Panc1 (cell line): Measurements from ENCODE around the gene FKRP.

ENCODE experiments used
- POLR2AphosphoS5 ChIP-seq: IDR thresholded peaks from 2 replicates; pipeline ENCODE4 v1.6.1; 2012; ENCODE audit warnings: mild to moderate bottlenecking, low read depth, low read length, moderate library complexity
- SIN3A ChIP-seq: IDR thresholded peaks from 2 replicates; pipeline ENCODE4 v1.6.1; 2012; ENCODE audit warnings: low read depth, mild to moderate bottlenecking, low read length, moderate library complexity, borderline replicate concordance; ENCODE audit not compliant: insufficient read depth
- TF ChIP-seq, protein P1 (sequence below): fragments of 450-650 bp; IDR thresholded peaks from 2 replicates; pipeline ENCODE4 v1.5.1; 2017; ENCODE audit warnings: mild to moderate bottlenecking

DNA sequence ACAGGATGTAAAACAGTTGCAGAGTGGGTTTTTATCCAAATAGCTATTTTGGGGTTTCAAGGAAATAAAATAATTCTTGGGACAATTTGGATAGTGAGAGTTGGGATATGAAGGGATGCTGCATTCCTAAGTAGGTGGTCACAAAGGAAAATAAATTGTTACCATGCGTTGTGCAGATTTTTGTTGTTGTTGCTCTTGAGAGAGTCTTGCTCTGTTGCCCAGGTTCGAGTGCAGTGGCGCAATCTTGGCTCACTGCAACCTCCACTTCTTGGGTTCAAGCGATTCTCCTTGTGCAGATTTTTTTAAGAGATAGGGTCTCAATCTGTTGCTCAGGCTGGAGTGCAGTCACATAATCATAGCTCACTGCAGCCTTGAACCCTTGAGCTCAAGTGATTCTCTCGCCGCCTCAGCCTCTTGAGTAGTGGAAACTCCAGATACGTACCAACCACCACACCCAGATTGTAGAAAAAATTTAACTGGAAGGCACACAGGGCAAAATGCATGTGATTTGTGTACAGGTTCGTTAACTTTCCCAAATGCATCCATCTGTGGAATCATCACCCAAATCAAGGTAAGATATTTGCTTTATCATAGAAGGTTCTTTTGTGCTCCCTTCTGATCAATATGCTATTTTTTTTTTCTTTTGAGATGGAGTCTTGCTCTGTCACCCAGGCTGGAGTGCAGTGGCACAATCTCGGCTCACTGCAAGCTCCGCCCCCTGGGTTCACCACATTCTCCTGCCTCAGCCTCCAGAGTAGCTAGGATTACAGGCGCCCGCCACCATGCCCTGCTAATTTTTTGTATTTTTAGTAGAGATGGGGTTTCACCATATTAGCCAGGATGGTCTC is 26.5 kb downstream of the FKRP start:
- TF ChIP-seq, protein P1, sequence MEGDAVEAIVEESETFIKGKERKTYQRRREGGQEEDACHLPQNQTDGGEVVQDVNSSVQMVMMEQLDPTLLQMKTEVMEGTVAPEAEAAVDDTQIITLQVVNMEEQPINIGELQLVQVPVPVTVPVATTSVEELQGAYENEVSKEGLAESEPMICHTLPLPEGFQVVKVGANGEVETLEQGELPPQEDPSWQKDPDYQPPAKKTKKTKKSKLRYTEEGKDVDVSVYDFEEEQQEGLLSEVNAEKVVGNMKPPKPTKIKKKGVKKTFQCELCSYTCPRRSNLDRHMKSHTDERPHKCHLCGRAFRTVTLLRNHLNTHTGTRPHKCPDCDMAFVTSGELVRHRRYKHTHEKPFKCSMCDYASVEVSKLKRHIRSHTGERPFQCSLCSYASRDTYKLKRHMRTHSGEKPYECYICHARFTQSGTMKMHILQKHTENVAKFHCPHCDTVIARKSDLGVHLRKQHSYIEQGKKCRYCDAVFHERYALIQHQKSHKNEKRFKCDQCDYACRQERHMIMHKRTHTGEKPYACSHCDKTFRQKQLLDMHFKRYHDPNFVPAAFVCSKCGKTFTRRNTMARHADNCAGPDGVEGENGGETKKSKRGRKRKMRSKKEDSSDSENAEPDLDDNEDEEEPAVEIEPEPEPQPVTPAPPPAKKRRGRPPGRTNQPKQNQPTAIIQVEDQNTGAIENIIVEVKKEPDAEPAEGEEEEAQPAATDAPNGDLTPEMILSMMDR = no peak
- TF ChIP-seq POLR2AphosphoS5 (no peak), SIN3A (no peak)
